HG03520 (cell line): ENCODE measurements around the gene SMKR1.
"Not testable (repeated sequence)": the region's sequence is repeated elsewhere in the genome, so short reads cannot be mapped to it uniquely, and the experiment has no call there.

Source experiments
- ATAC-seq: cut with Tn5 transposase; IDR thresholded peaks from one replicate; pipeline ENCODE4 v1.9.1; 2021; ENCODE audit warnings: mild to moderate bottlenecking, moderate library complexity; ENCODE audit not compliant: unreplicated experiment

Gene SMKR1

GRCh38 chr7:129481376-129481775 is 21.0 kb upstream of the SMKR1 start:
- ATAC-seq: not testable (repeated sequence)

- no peak for ATAC-seq
Measured at GRCh38 chr7:129482781-129483180, 19.6 kb upstream of the SMKR1 start.

GRCh38 chr7:129489491-129489890 is 12.8 kb upstream of the SMKR1 start:
- no peak for ATAC-seq

GRCh38 chr7:129492391-129492790 is 9.9 kb upstream of the SMKR1 start:
- no peak for ATAC-seq

GRCh38 chr7:129493555-129493954 is 8.8 kb upstream of the SMKR1 start:
- no peak for ATAC-seq

- ATAC-seq: peak; percentile 76
Measured at GRCh38 chr7:129494041-129494440, 8.3 kb upstream of the SMKR1 start.

GRCh38 chr7:129495987-129496386 is 6.3 kb upstream of the SMKR1 start:
- ATAC-seq: no peak

- no peak for ATAC-seq
Measured at GRCh38 chr7:129496653-129497052, 5.7 kb upstream of the SMKR1 start.

GRCh38 chr7:129497156-129497555 is 5.2 kb upstream of the SMKR1 start:
- no peak for ATAC-seq

GRCh38 chr7:129498021-129498420 is 4.3 kb upstream of the SMKR1 start:
- no peak for ATAC-seq

- no peak for ATAC-seq
Measured at GRCh38 chr7:129499999-129500398, 2.3 kb upstream of the SMKR1 start.

- no peak for ATAC-seq
Measured at GRCh38 chr7:129502708-129503685, 666 bp downstream of the SMKR1 start.

- no peak for ATAC-seq
Measured at GRCh38 chr7:129503725-129504124, 1.4 kb downstream of the SMKR1 start.

GRCh38 chr7:129512192-129512591 is 9.9 kb downstream of the SMKR1 start:
- no peak for ATAC-seq

- no peak for ATAC-seq
Measured at GRCh38 chr7:129513546-129513945, 11.2 kb downstream of the SMKR1 start.

- ATAC-seq: no peak
Measured at GRCh38 chr7:129514683-129515082, 12.4 kb downstream of the SMKR1 start.

GRCh38 chr7:129515381-129515780 is 13.1 kb downstream of the SMKR1 start:
- ATAC-seq: no peak

GRCh38 chr7:129517931-129518330 is 15.6 kb downstream of the SMKR1 start:
- ATAC-seq: no peak

- ATAC-seq: no peak
Measured at GRCh38 chr7:129519464-129519863, 17.1 kb downstream of the SMKR1 start.

- ATAC-seq: no peak
Measured at GRCh38 chr7:129522088-129522970, 20.0 kb downstream of the SMKR1 start.

- ATAC-seq: no peak
Measured at GRCh38 chr7:129522971-129523340, 20.6 kb downstream of the SMKR1 start.

- ATAC-seq: no peak
Measured at GRCh38 chr7:129523924-129524323, 21.6 kb downstream of the SMKR1 start.
